Gastroesophageal sphincter (tissue), 4 donors: ENCODE results near the gene BCR. TPM values are rescaled to one million over a fixed set of nuclear protein-coding genes. Genes with fewer than 3 reads are reported as not detected.
A peak's percentile ranks its signal among the peaks of the same experiment; 100 is the strongest.

Source experiments
- ATAC-seq: fragments of 150-250 bp; one replicate; pipeline ENCODE4 v1.9.1; 2016; ENCODE audit warnings: mild to moderate bottlenecking, moderate library complexity
- H3K27ac ChIP-seq, 4 donors: fragments of 200-600 bp; sonication (generic) in 3 of 4; 1 replicate in 3 of 4; 2 replicates in 1 of 4; pipeline ENCODE4 v1.5.1; 2016 to 2019
- H3K27me3 ChIP-seq: fragments of 200-600 bp; sonication (generic); one replicate; pipeline ENCODE4 v1.5.1; 2019
- H3K36me3 ChIP-seq, 2 donors: fragments of 200-600 bp; sonication (generic); one replicate each; pipeline ENCODE4 v1.5.1; 2019; ENCODE audit warnings: control low read depth in 1 of 2
- H3K4me1 ChIP-seq, 3 donors: fragments of 200-600 bp; sonication (generic); 1 replicate in 2 of 3; 2 replicates in 1 of 3; pipeline ENCODE4 v1.5.1; 2016 to 2019; ENCODE audit warnings: control low read depth in 2 of 3
- H3K4me3 ChIP-seq, 2 donors: fragments of 200-600 bp; sonication (generic); one replicate each; pipeline ENCODE4 v1.5.1; 2019; ENCODE audit warnings: mild to moderate bottlenecking in 1 of 2, moderate library complexity in 1 of 2
- H3K9me3 ChIP-seq, 3 donors: fragments of 200-600 bp; sonication (generic); one replicate each; pipeline ENCODE4 v1.5.1; 2017 to 2019; ENCODE audit warnings: control low read depth in 2 of 3
- CTCF ChIP-seq, 4 experiments: fragments of 200-600 bp in 2 of 4; fragments of 450-650 bp in 2 of 4; sonication (generic) in 1 of 4; IDR thresholded peaks; one replicate each; pipeline ENCODE4 v1.5.1; 2017 to 2019; ENCODE audit warnings: antibody characterized with exemption in 4 of 4, mild to moderate bottlenecking in 2 of 4, moderate library complexity in 2 of 4
- EP300 ChIP-seq: sonication (generic); formaldehyde crosslinking; IDR thresholded peaks from one replicate; pipeline ENCODE4 v1.6.1; 2017; ENCODE audit warnings: antibody characterized with exemption, mild to moderate bottlenecking
- POLR2A ChIP-seq, 2 donors: fragments of 450-650 bp; IDR thresholded peaks; one replicate each; pipeline ENCODE4 v1.6.1; 2017; ENCODE audit warnings: antibody characterized with exemption in 2 of 2, mild to moderate bottlenecking in 2 of 2, moderate library complexity in 1 of 2
- POLR2AphosphoS5 ChIP-seq: sonication (generic); formaldehyde crosslinking; IDR thresholded peaks from one replicate; pipeline ENCODE4 v1.6.1; 2017; ENCODE audit warnings: antibody characterized with exemption
- WGBS, 2 donors: methylation state at CpG; one replicate each; pipeline ENCODE4 v1.1.5; 2018; ENCODE audit warnings: low coverage in 1 of 2; 5-methylcytosine and 5-hydroxymethylcytosine counted together
- total RNA-seq, 4 donors: library from RNA; depleted of rRNA; stranded (reverse); fragments of >200 nt; gene quantifications; one replicate each; pipeline ENCODE4 v1.1.0, GENCODE V29; 2016

BCR gene
- total RNA-seq, 4 donors from 2014 or later, result 39.2 to 81.1 (median 46.2) TPM

DNA sequence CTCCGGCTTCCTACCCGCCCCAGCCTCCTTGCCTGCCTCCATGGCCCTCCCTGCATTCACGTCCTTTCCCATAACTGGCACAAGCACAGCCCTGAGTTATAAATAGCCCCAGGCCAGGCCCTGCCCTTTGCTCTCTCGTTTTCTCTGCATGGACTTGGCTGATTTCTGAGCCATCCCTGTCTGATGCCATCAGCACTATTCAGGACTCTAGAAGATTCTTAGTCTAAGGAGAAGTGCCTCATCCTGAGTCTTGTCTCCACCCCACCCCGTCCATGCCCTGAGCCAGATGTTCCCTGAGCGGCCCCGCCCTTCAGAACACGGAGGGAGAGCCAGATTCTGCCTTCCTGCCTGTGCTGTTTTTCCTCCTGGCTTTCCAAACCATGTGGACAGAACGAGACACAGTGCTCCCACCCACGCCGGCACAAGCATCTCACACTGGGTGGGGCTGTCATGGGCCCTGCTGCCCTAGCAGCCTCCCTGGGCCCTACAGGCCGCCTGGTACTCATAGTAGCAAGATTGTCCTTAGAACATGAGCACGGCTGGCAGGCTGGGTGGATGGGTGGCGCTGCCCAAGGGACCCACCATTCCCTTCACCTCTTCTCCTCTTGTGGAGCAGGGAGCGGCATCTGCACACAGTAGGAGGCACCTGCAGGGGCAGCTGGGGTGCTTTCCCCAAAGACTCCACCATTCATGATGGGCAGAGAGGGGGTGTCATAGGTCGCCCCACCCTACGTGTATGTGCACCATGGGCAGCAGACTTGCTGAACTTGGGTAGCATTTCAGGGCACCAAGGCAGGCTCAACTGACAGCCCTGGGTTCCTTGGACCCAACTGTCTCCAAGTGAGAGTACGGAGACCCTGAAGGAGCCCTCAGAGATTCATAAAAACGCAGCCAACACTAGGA, 76.9 kb downstream of the BCR start:
- H3K9me3 ChIP-seq, result no peaks in the 10 kb centered on the region
- peaks cover 0 to 61% of the 10 kb centered on the region in 2 donors for H3K36me3 ChIP-seq
- WGBS, 2 donors, result 18% methylated on average over 5 of the region's 19 CpGs; no CpG with 5 or more reads in 1 of the 2 donors
- peaks cover 3 to 38% (median 22%) of the 10 kb centered on the region in 3 donors for H3K4me1 ChIP-seq
- peak; percentile 93 for ATAC-seq
- TF ChIP-seq EP300 (no peak), POLR2AphosphoS5 (peak; percentile 57), POLR2A (IDR thresholded peaks at IDR 0.05) (no peak), CTCF (IDR thresholded peaks at IDR 0.05) (peak in 1 of 4 experiments; percentile 2)
- no peaks in the 10 kb centered on the region for H3K27me3 ChIP-seq
- H3K4me3 ChIP-seq, result no peak overlapping the region
- H3K27ac ChIP-seq, result peak overlapping the region; percentile 2 to 83 (median 76)

GRCh38 chr22:23257889-23258825, 77.8 kb downstream of the BCR start:
- H3K27me3 ChIP-seq, result no peaks in the 10 kb centered on the region
- peaks cover 0 to 70% of the 10 kb centered on the region in 2 donors for H3K36me3 ChIP-seq
- no peak for ATAC-seq
- 60 to 100% methylated on average over 1 of the region's 15 CpGs for WGBS, 2 donors
- no peak for TF ChIP-seq POLR2A (IDR thresholded peaks at IDR 0.05)
- TF ChIP-seq EP300, result no peak
- no peak for TF ChIP-seq POLR2AphosphoS5
- no peak for TF ChIP-seq CTCF (IDR thresholded peaks at IDR 0.05)
- peaks cover 3 to 38% (median 22%) of the 10 kb centered on the region in 3 donors for H3K4me1 ChIP-seq
- H3K27ac ChIP-seq, result peak overlapping the region in 3 of 4 donors; percentile 75 to 83 (median 78)
- no peak overlapping the region for H3K4me3 ChIP-seq
- no peaks in the 10 kb centered on the region for H3K9me3 ChIP-seq

DNA sequence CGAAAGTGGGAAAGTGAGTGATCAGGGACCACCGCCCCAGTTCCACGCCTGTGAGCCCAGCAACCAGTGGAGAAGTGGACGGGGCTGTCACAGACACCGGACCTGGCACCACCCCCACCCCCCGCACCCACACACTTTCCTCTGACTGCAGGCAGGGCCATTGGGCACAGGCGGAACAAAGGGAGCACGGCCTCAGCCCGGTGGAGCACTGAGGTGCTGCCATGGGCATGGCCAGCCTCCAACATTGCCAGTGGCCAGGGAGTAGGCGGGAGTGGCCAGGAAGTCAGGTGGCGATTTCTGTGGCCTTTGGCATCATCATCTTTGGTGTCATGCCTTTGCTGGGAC, 78.5 kb downstream of the BCR start:
- H3K27me3 ChIP-seq, result no peaks in the 10 kb centered on the region
- TF ChIP-seq CTCF (IDR thresholded peaks at IDR 0.05), result no peak
- TF ChIP-seq POLR2A (IDR thresholded peaks at IDR 0.05), result no peak
- TF ChIP-seq POLR2AphosphoS5, result no peak
- no peak for TF ChIP-seq EP300
- H3K9me3 ChIP-seq, result no peaks in the 10 kb centered on the region
- H3K4me1 ChIP-seq, result peaks cover 3 to 38% (median 22%) of the 10 kb centered on the region in 3 donors
- ATAC-seq, result no peak
- peak overlapping the region in 3 of 4 donors; percentile 8 to 78 (median 75) for H3K27ac ChIP-seq
- H3K36me3 ChIP-seq, result peaks cover 0 to 73% of the 10 kb centered on the region in 2 donors
- no peak overlapping the region for H3K4me3 ChIP-seq
- WGBS, 2 donors, result 80 to 100% methylated on average over 1 of the region's 11 CpGs

- TF ChIP-seq EP300 (no peak), POLR2AphosphoS5 (no peak), CTCF (IDR thresholded peaks at IDR 0.05) (no peak), POLR2A (IDR thresholded peaks at IDR 0.05) (no peak)
- peaks cover 3 to 47% (median 22%) of the 10 kb centered on the region in 3 donors for H3K4me1 ChIP-seq
- H3K9me3 ChIP-seq, result no peaks in the 10 kb centered on the region
- WGBS, 2 donors, result 69 to 94% methylated on average over 2 to 7 of the region's 13 CpGs
- no peak overlapping the region for H3K27ac ChIP-seq
- no peak for ATAC-seq
- H3K27me3 ChIP-seq, result no peaks in the 10 kb centered on the region
- no peak overlapping the region for H3K4me3 ChIP-seq
- H3K36me3 ChIP-seq, result peaks cover 0 to 73% of the 10 kb centered on the region in 2 donors
Measured at GRCh38 chr22:23259916-23260644, 79.8 kb downstream of the BCR start.
